Vagina (tissue), 2 donors: Measurements from ENCODE around the gene DDX17. TPM values are rescaled to one million over a fixed set of nuclear protein-coding genes. Genes with fewer than 3 reads are reported as not detected.

Experiments used
- DNase-seq, 2 donors: peaks; one replicate each; pipeline ENCODE4 v3.0.0-alpha.2; 2017; ENCODE audit errors: extremely low spot score in 2 of 2
- H3K27ac ChIP-seq: fragments of 200-600 bp; sonication (generic); one replicate; pipeline ENCODE4 v1.5.1; 2019
- H3K27me3 ChIP-seq: fragments of 200-600 bp; sonication (generic); one replicate; pipeline ENCODE4 v1.5.1; 2019
- H3K36me3 ChIP-seq, 2 donors: fragments of 200-600 bp; sonication (generic); one replicate each; pipeline ENCODE4 v1.5.1; 2017 to 2019
- H3K4me1 ChIP-seq: fragments of 200-600 bp; sonication (generic); one replicate; pipeline ENCODE4 v1.5.1; 2019
- H3K4me3 ChIP-seq, 2 donors: fragments of 200-600 bp; sonication (generic); 1 replicate in 1 of 2; 2 replicates in 1 of 2; pipeline ENCODE4 v1.5.1; 2016 to 2019
- H3K9me3 ChIP-seq: fragments of 200-600 bp; sonication (generic); one replicate; pipeline ENCODE4 v1.5.1; 2019
- CTCF ChIP-seq, 3 experiments: fragments of 450-650 bp in 2 of 3; fragments of 200-600 bp in 1 of 3; sonication (generic) in 1 of 3; IDR thresholded peaks; one replicate each; pipeline ENCODE4 v1.5.1; 2017 to 2019; ENCODE audit warnings: antibody characterized with exemption in 3 of 3, mild to moderate bottlenecking in 2 of 3, moderate library complexity in 2 of 3
- POLR2A ChIP-seq, 2 donors: fragments of 450-650 bp; IDR thresholded peaks; one replicate each; pipeline ENCODE4 v1.6.1; 2017; ENCODE audit warnings: antibody characterized with exemption in 2 of 2, mild to moderate bottlenecking in 2 of 2, moderate library complexity in 2 of 2
- POLR2AphosphoS5 ChIP-seq, 2 donors: sonication (generic); formaldehyde crosslinking; IDR thresholded peaks; one replicate each; pipeline ENCODE4 v1.9.0; 2017; ENCODE audit warnings: antibody characterized with exemption in 2 of 2, mild to moderate bottlenecking in 2 of 2, low read depth in 1 of 2; ENCODE audit not compliant: insufficient read depth in 1 of 2
- intact Hi-C: fragments of 100-400 bp; cut with DNase I; formaldehyde crosslinking; loops from one replicate; pipeline ENCODE4 v1.15.1; 2023
- total RNA-seq: library from RNA; depleted of rRNA; stranded (reverse); fragments of >200 nt; gene quantifications from one replicate; pipeline ENCODE4 v1.2.3, GENCODE V29; 2016

The DDX17 gene
- total RNA-seq, 1 donor from 2014 or later, result 1,042 TPM

- TF ChIP-seq POLR2A (IDR thresholded peaks at IDR 0.05), result no peak
- no peak for DNase-seq
- peaks cover 19% of the 10 kb centered on the region for H3K4me1 ChIP-seq
- no peaks in the 10 kb centered on the region for H3K36me3 ChIP-seq
- peak overlapping the region; percentile 49 to 58 for H3K4me3 ChIP-seq
- intact Hi-C loops, result no loop called here
- H3K27ac ChIP-seq, result peak overlapping the region; percentile 43
- H3K9me3 ChIP-seq, result no peaks in the 10 kb centered on the region
- no peaks in the 10 kb centered on the region for H3K27me3 ChIP-seq
Measured at GRCh38 chr22:38467438-38467903, 38.6 kb downstream of the DDX17 start.

- Histone ChIP-seq H3K27ac (no peak overlapping the region), H3K4me3 (no peak overlapping the region), H3K4me1 (peaks cover 30% of the 10 kb centered on the region), H3K27me3 (no peaks in the 10 kb centered on the region), H3K36me3 (no peaks in the 10 kb centered on the region), H3K9me3 (no peaks in the 10 kb centered on the region)
- intact Hi-C loops, result no loop called here
- no peak for DNase-seq
- TF ChIP-seq POLR2AphosphoS5 (IDR thresholded peaks at IDR 0.05; ENCODE audit: insufficient read depth in 1 of 2, low read depth in 1 of 2) (no peak), CTCF (IDR thresholded peaks at IDR 0.05) (no peak), POLR2A (IDR thresholded peaks at IDR 0.05) (no peak)
Measured at GRCh38 chr22:38465673-38466490, 40.2 kb downstream of the DDX17 start.

- Histone ChIP-seq H3K27ac (no peak overlapping the region), H3K9me3 (no peaks in the 10 kb centered on the region), H3K4me1 (peaks cover 30% of the 10 kb centered on the region), H3K27me3 (no peaks in the 10 kb centered on the region), H3K36me3 (no peaks in the 10 kb centered on the region), H3K4me3 (no peak overlapping the region)
- DNase-seq, result no peak
- intact Hi-C loops, result no loop called here
- TF ChIP-seq POLR2AphosphoS5 (IDR thresholded peaks at IDR 0.05; ENCODE audit: insufficient read depth in 1 of 2, low read depth in 1 of 2) (no peak), POLR2A (IDR thresholded peaks at IDR 0.05) (no peak)
Measured at GRCh38 chr22:38464992-38465672, 41.0 kb downstream of the DDX17 start.

GRCh38 chr22:38462960-38463784 is 42.9 kb downstream of the DDX17 start:
- Histone ChIP-seq H3K27ac (no peak overlapping the region), H3K4me1 (peaks cover 19% of the 10 kb centered on the region), H3K27me3 (no peaks in the 10 kb centered on the region), H3K4me3 (no peak overlapping the region), H3K9me3 (no peaks in the 10 kb centered on the region), H3K36me3 (no peaks in the 10 kb centered on the region)
- intact Hi-C loops, result no loop called here
- DNase-seq, result no peak
- no peak for TF ChIP-seq POLR2A (IDR thresholded peaks at IDR 0.05)
- TF ChIP-seq POLR2AphosphoS5 (IDR thresholded peaks at IDR 0.05; ENCODE audit: insufficient read depth in 1 of 2, low read depth in 1 of 2), result no peak
- no peak for TF ChIP-seq CTCF (IDR thresholded peaks at IDR 0.05)

- intact Hi-C loops, result no loop called here
- Histone ChIP-seq H3K4me3 (peak overlapping the region; percentile 1 to 9), H3K36me3 (no peaks in the 10 kb centered on the region), H3K4me1 (peaks cover 11% of the 10 kb centered on the region), H3K27ac (no peak overlapping the region), H3K27me3 (no peaks in the 10 kb centered on the region), H3K9me3 (no peaks in the 10 kb centered on the region)
- TF ChIP-seq POLR2A (IDR thresholded peaks at IDR 0.05), result no peak
- no peak for TF ChIP-seq CTCF (IDR thresholded peaks at IDR 0.05)
- peak in 1 of 2 donors; percentile 33 for TF ChIP-seq POLR2AphosphoS5 (IDR thresholded peaks at IDR 0.05; ENCODE audit: insufficient read depth in 1 of 2, low read depth in 1 of 2)
- no peak for DNase-seq
Measured at GRCh38 chr22:38461414-38462081, 44.6 kb downstream of the DDX17 start.
